BLaER1 treated with 17β-estradiol and CSF1 and Interleukin-3, amounts not matched to agents 10 nM and 100 nM (cell line): Measurements from ENCODE around the gene MSX1.
A peak's percentile ranks its signal among the peaks of the same experiment; 100 is the strongest.
"Not testable (repeated sequence)": the region's sequence is repeated elsewhere in the genome, so short reads cannot be mapped to it uniquely, and the experiment has no call there.

Experiments used
- H3K27ac ChIP-seq, 11 experiments: shearing (Covaris generic); formaldehyde crosslinking; 2 replicates each; pipeline ENCODE4 v1.8.1; 2022
- H3K27me3 ChIP-seq, 11 experiments: shearing (Covaris generic); formaldehyde crosslinking; 2 replicates each; pipeline ENCODE4 v1.8.1; 2022
- H3K36me3 ChIP-seq, 11 experiments: shearing (Covaris generic); formaldehyde crosslinking; 2 replicates each; pipeline ENCODE4 v1.8.1; 2022
- H3K4me1 ChIP-seq, 10 experiments: shearing (Covaris generic); formaldehyde crosslinking; 2 replicates each; pipeline ENCODE4 v1.8.1; 2022
- H3K4me2 ChIP-seq, 11 experiments: shearing (Covaris generic); formaldehyde crosslinking; 2 replicates each; pipeline ENCODE4 v1.8.1; 2022
- H3K4me3 ChIP-seq, 10 experiments: shearing (Covaris generic); formaldehyde crosslinking; 2 replicates each; pipeline ENCODE4 v1.8.1; 2022
- H3K9ac ChIP-seq, 11 experiments: shearing (Covaris generic); formaldehyde crosslinking; 2 replicates each; pipeline ENCODE4 v1.8.1; 2022
- H3K9me3 ChIP-seq, 11 experiments: shearing (Covaris generic); formaldehyde crosslinking; replicated peaks in 1 of 11; 2 replicates each; pipeline ENCODE4 v1.8.1; 2022
- H4K20me1 ChIP-seq, 11 experiments: shearing (Covaris generic); formaldehyde crosslinking; 2 replicates each; pipeline ENCODE4 v1.8.1; 2022
- Cebpa-rat ChIP-seq, 11 experiments: shearing (Covaris generic); IDR thresholded peaks; 2 replicates each; pipeline ENCODE4 v1.8.1; 2022

Gene MSX1

DNA sequence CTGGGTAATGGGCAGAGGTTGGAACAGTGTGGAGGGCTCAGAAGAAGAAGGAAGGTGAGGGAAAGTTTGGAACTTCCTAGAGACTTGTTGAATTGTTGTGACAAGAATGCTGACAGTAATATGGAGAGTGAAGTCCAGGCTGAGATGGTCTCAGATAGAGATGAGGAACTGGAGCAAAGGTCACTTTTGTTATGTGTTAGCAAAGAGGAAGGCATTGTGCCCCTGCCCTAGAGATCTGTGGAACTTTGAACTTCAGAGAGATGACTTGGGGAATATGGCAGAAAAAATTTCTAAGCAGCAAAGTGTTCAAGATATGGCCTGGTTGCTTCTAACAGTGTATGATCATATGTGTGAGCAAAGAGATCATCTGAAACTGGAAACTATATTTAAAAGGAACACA is 37.9 kb upstream of the MSX1 start:
- H3K9ac ChIP-seq: no peak overlapping the region
- H3K27me3 ChIP-seq: no peaks in the 10 kb centered on the region
- no peak overlapping the region for H3K4me3 ChIP-seq
- H3K4me2 ChIP-seq: peak overlapping the region in 1 of 11 experiments; percentile 17; a peak in 1 of 22 replicates
- TF ChIP-seq Cebpa-rat (IDR thresholded peaks at IDR 0.05): no peak
- peaks cover 56 to 90% (median 84%) of the 10 kb centered on the region in 11 experiments for H3K9me3 ChIP-seq
- peaks cover 0 to 18% (median 0%) of the 10 kb centered on the region in 11 experiments; a peak in 5 of 22 replicates for H3K36me3 ChIP-seq
- H3K4me1 ChIP-seq: peaks cover 0 to 15% (median 0%) of the 10 kb centered on the region in 10 experiments; a peak in 2 of 20 replicates
- H3K27ac ChIP-seq: no peak overlapping the region
- H4K20me1 ChIP-seq: no peaks in the 10 kb centered on the region

DNA sequence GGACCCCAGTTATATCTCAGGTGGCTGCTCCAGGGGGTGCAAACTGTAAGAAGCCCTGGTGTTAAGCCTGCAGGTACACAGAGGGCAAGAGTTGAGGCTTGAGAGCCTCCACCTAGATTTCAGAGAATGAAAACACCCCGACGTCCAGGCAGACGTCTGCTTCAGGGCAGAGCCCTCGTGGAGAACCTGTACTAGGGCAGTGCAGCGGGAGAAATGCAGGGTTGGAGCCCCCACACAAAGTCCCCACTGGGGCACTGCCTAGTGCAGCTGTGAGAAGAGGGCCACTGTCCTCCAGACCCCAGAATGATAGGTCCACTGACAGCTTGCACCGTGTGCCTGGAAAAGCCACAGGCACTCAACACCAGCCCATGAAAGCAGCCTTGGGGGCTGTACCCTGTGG is 37.2 kb upstream of the MSX1 start:
- H3K4me1 ChIP-seq: peaks cover 0 to 15% (median 0%) of the 10 kb centered on the region in 10 experiments; a peak in 3 of 20 replicates
- not testable (repeated sequence) for H3K27me3 ChIP-seq, H3K4me3 ChIP-seq, H3K9ac ChIP-seq, H3K4me2 ChIP-seq, H4K20me1 ChIP-seq, H3K27ac ChIP-seq
- peaks cover 0 to 16% (median 0%) of the 10 kb centered on the region in 11 experiments; a peak in 5 of 22 replicates for H3K36me3 ChIP-seq
- H3K9me3 ChIP-seq: peaks cover 49 to 89% (median 82%) of the 10 kb centered on the region in 11 experiments

DNA sequence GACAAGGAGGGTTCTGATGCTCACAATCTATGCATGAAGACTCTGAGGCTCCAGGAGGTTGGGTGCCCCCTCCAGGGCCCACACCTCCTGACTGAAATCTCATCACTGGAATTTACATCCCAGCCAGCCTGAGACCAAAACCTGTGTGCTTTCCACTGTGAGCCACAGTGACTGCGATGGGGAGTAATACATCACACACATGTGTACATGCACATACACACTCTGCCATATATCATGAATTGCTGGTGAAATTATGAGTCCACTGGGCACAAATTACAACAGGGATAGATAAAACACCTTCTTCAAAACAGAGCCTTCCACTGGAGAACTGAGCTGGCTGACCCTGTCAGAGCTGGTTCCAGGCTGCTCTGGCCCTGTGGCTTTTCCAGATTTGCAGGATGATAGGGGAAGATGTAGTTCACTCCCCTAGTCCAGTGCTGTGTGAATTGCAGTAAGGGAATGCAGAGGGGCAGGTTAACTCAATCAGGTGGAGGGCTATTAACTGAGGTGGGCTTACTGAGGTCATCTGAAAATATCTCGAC is 35.8 kb upstream of the MSX1 start:
- no peak overlapping the region for H3K4me3 ChIP-seq
- peaks cover 0 to 19% (median 11%) of the 10 kb centered on the region in 10 experiments; a peak in 12 of 20 replicates for H3K4me1 ChIP-seq
- H3K36me3 ChIP-seq: peaks cover 0 to 14% (median 0%) of the 10 kb centered on the region in 11 experiments; a peak in 2 of 22 replicates
- no peak for TF ChIP-seq Cebpa-rat (IDR thresholded peaks at IDR 0.05)
- H3K9ac ChIP-seq: no peak overlapping the region
- H3K9me3 ChIP-seq: peaks cover 43 to 77% (median 68%) of the 10 kb centered on the region in 11 experiments
- H3K4me2 ChIP-seq: no peak overlapping the region
- no peak overlapping the region for H3K27ac ChIP-seq
- no peaks in the 10 kb centered on the region for H3K27me3 ChIP-seq
- H4K20me1 ChIP-seq: no peaks in the 10 kb centered on the region

DNA sequence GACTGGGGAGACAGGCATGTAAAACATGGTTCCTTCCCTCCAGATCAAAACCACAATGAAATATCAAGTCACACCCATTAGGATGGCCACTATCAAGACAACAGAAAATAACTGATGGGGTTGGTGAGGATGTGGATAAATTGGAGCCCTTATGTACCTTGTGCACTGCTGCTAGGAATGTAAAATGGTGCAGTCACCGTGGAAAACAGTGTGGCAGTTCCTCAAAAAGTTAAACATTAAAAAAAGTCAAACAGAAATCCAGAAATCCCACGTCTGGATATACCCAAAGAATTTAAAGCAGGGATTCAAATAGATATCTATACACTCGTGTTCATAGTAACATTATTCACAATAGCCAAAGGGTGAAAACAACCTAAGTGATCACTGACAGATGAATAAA is 35.2 kb upstream of the MSX1 start:
- H3K27ac ChIP-seq: no peak overlapping the region
- H3K4me1 ChIP-seq: peaks cover 0 to 19% (median 11%) of the 10 kb centered on the region in 10 experiments; a peak in 12 of 20 replicates
- peaks cover 0 to 14% (median 0%) of the 10 kb centered on the region in 11 experiments; a peak in 2 of 22 replicates for H3K36me3 ChIP-seq
- no peak overlapping the region for H3K4me3 ChIP-seq
- no peak overlapping the region for H3K9ac ChIP-seq
- no peaks in the 10 kb centered on the region for H4K20me1 ChIP-seq
- H3K4me2 ChIP-seq: no peak overlapping the region
- no peaks in the 10 kb centered on the region for H3K27me3 ChIP-seq
- TF ChIP-seq Cebpa-rat (IDR thresholded peaks at IDR 0.05): no peak
- peaks cover 43 to 72% (median 62%) of the 10 kb centered on the region in 11 experiments for H3K9me3 ChIP-seq

DNA sequence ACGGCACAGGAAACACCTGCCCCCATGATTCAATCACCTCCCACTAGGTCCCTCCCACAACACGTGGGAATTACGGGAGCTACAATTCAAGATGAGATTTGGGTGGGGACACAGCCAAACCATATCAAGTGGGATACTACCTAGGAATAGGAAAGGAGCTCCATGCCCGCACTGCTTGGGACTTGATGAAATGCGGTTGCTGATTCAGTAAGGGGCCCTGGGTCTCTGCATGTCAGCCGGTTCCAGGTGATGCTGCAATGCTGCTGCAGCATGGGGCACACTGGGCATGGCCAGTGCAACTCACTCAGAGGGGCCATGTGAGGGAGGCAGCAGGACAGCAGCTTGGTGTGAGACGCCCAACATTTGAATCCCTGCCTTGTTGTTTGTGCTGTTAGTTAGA is 34.0 kb upstream of the MSX1 start:
- Histone ChIP-seq H3K27me3 (no peaks in the 10 kb centered on the region), H4K20me1 (no peaks in the 10 kb centered on the region), H3K4me1 (peaks cover 0 to 19% (median 11%) of the 10 kb centered on the region in 10 experiments; a peak in 12 of 20 replicates), H3K36me3 (peaks cover 0 to 14% (median 0%) of the 10 kb centered on the region in 11 experiments; a peak in 2 of 22 replicates), H3K9me3 (peaks cover 43 to 67% (median 62%) of the 10 kb centered on the region in 11 experiments), H3K4me2 (no peak overlapping the region), H3K9ac (no peak overlapping the region), H3K27ac (no peak overlapping the region), H3K4me3 (no peak overlapping the region)
- TF ChIP-seq Cebpa-rat (IDR thresholded peaks at IDR 0.05): no peak

DNA sequence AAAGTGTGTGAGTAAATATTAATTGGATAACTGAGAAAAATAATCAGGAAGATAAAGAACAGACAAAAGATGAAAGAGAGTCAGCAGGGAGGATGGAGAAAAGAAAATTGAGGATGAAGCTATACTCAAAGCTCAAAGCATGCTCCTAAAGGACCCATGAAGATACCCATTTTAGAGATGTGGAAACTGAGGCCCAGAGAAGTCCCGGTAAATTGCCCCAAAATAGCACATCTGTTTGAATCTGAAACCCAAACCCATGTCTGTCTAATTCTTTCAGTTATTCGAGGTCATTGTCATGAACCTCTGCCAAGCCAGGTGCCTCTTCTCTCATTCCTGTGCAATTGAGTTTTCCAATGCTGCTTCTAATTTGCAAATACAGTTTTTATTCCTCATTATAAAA is 29.6 kb upstream of the MSX1 start:
- TF ChIP-seq Cebpa-rat (IDR thresholded peaks at IDR 0.05): no peak
- Histone ChIP-seq H4K20me1 (no peaks in the 10 kb centered on the region), H3K36me3 (peaks cover 0 to 3% (median 0%) of the 10 kb centered on the region in 11 experiments; a peak in 1 of 22 replicates), H3K27ac (no peak overlapping the region), H3K4me1 (peaks cover 0 to 13% (median 6%) of the 10 kb centered on the region in 10 experiments; a peak in 10 of 20 replicates), H3K9ac (no peak overlapping the region), H3K4me3 (no peak overlapping the region), H3K27me3 (no peaks in the 10 kb centered on the region), H3K9me3 (peaks cover 26 to 35% (median 28%) of the 10 kb centered on the region in 11 experiments), H3K4me2 (no peak overlapping the region)

DNA sequence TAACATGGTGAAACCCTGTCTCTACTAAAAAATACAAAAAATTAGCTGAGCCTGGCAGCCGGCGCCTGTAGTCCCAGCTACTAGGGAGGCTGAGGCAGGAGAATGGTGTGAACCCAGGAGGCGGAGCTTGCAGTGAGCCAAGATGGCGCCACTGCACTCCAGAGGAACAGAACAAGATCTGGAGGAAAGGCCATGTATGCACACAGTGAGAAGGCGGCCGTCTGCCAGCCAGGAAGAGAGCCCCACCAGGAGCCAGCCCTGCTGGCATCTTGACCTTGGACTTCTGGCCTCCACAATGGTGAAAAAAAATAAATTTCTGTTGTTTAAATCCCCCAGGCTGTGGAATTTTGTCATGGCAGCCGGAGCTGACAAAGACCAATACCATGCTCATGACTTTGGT is 28.2 kb upstream of the MSX1 start:
- Histone ChIP-seq H3K27me3 (no peaks in the 10 kb centered on the region), H3K27ac (no peak overlapping the region), H3K9ac (no peak overlapping the region), H3K4me1 (peaks cover 0 to 13% (median 6%) of the 10 kb centered on the region in 10 experiments; a peak in 10 of 20 replicates), H3K4me3 (no peak overlapping the region), H3K9me3 (peaks cover 22 to 32% (median 27%) of the 10 kb centered on the region in 11 experiments), H3K36me3 (no peaks in the 10 kb centered on the region), H3K4me2 (no peak overlapping the region), H4K20me1 (no peaks in the 10 kb centered on the region)
- no peak for TF ChIP-seq Cebpa-rat (IDR thresholded peaks at IDR 0.05)

DNA sequence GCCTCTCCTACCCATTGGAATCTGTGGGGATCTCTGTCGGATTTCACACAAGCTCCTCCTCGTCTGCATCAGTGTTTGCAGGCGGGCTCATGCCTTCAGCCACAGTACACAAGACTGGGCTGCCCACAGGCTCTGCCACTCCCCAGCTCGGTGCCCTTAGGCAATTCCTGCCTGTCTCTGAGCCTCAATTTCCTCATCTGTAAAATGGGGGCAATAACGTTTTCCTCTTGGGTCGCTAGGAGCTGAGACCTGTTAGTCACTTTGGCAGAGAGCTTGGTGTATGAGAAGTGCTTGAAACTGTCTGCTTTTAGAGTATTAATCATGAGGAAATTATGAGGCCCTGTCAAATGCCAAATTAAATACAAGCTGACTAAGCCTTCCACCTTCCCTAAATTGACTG is 27.6 kb upstream of the MSX1 start:
- TF ChIP-seq Cebpa-rat (IDR thresholded peaks at IDR 0.05): no peak
- Histone ChIP-seq H3K4me2 (no peak overlapping the region), H3K27me3 (no peaks in the 10 kb centered on the region), H3K9ac (no peak overlapping the region), H4K20me1 (no peaks in the 10 kb centered on the region), H3K27ac (no peak overlapping the region), H3K9me3 (peaks cover 18 to 26% (median 22%) of the 10 kb centered on the region in 11 experiments; a peak in 21 of 22 replicates), H3K36me3 (no peaks in the 10 kb centered on the region), H3K4me3 (no peak overlapping the region), H3K4me1 (peaks cover 0 to 13% (median 6%) of the 10 kb centered on the region in 10 experiments; a peak in 10 of 20 replicates)

DNA sequence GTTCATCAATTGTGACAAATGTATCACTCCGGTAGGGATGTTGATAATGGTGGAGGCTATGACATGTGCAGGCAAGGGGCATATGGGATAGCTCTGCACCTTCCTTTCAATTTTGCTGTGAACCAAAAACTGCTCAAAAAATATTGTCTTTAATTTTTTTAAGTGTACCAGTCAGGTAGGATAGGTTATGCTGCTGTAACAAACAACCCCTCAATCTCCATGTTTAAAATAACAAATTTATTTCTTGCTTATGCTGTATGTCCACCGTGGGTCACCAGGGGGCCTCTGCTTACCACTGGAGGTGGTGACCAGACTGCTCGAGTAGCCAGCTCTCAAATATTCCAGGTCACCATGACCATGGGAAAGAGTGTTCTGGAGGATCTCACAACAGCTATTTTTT is 23.4 kb upstream of the MSX1 start:
- Histone ChIP-seq H3K36me3 (no peaks in the 10 kb centered on the region), H3K4me2 (no peak overlapping the region), H4K20me1 (no peaks in the 10 kb centered on the region; a peak in 1 of 22 replicates), H3K4me3 (no peak overlapping the region), H3K9me3 (peaks cover 16 to 24% (median 19%) of the 10 kb centered on the region in 11 experiments; a peak in 21 of 22 replicates), H3K27ac (no peak overlapping the region), H3K27me3 (peaks cover 0 to 7% (median 0%) of the 10 kb centered on the region in 11 experiments; a peak in 1 of 22 replicates), H3K4me1 (peaks cover 15 to 29% (median 20%) of the 10 kb centered on the region in 10 experiments), H3K9ac (no peak overlapping the region)
- TF ChIP-seq Cebpa-rat (IDR thresholded peaks at IDR 0.05): no peak
